Activated CD4-positive, alpha-beta T cell treated with anti-CD3 and anti-CD28 coated beads, Interleukin-2, amount 50 U/mL, for 1 hour (primary cell): ENCODE measurements around the gene MACROD2.
"Not testable (repeated sequence)": the region's sequence is repeated elsewhere in the genome, so short reads cannot be mapped to it uniquely, and the experiment has no call there.

Experiments
- DNase-seq: peaks from one replicate; pipeline ENCODE4 v3.0.0-alpha.2; 2020

The MACROD2 gene

DNA sequence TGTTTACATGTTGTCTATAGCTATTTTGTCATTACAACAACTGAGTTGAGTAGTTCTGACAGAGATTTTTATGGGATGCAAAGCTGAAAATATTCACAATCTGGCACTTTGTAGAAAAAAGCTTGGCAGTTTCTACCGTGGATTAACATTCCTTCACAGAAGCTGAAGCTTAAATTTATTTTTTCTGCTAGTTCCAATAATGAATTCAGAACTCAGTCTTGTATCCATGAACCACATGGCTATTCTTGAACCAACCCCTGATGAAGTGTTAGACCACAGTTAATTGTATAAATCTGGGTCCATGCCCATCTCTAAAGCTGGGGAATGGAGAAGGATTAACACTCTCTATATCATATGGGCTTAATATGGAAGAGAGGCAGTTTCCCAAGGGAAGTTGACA is 1085.9 kb downstream of the MACROD2 start:
- DNase-seq = no peak

- no peak for DNase-seq
These were observed 1096.2 kb downstream of the MACROD2 start for GRCh38 chr20:15091421-15092037.

GRCh38 chr20:15098351-15098750 is 1103.0 kb downstream of the MACROD2 start:
- no peak for DNase-seq

GRCh38 chr20:15099130-15099529 is 1103.8 kb downstream of the MACROD2 start:
- DNase-seq = no peak

GRCh38 chr20:15100506-15101160 is 1105.3 kb downstream of the MACROD2 start:
- DNase-seq = no peak

GRCh38 chr20:15107931-15108330 is 1112.6 kb downstream of the MACROD2 start:
- DNase-seq = no peak

- no peak for DNase-seq
These were observed 1114.2 kb downstream of the MACROD2 start for GRCh38 chr20:15109494-15109893.

- no peak for DNase-seq
These were observed 1116.3 kb downstream of the MACROD2 start for GRCh38 chr20:15111654-15112053.

- DNase-seq = no peak
These were observed 1117.9 kb downstream of the MACROD2 start for GRCh38 chr20:15113144-15113773.

DNA sequence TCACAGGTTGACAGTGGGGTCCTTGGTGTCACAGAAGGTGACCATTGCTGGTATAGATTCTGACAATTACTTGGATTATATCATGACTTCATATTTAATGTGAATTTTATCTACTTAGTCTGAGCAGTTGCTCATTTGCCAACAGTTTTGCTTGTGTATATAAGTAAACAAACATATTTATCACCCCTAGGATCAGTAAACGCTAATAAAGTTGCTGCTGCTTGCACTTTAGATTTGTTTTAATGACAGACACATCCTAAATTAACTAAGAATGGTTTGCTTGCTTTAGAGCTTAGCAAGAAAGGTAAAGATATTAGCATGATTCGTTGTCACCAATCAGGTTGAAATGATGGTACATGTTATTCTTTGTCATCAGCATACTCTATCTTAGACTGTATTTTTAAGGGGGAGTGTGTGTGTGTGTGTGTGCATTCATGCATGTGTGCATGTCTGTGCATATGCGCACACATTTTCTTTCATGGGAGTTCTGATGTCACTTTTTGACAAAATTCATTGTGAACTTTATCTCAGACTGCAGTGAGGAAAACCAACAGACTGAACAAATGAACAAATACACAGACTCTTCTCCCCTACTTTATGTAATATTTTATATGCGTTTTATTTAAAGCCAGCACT is 1124.7 kb downstream of the MACROD2 start:
- no peak for DNase-seq

GRCh38 chr20:15122613-15123012 is 1127.3 kb downstream of the MACROD2 start:
- DNase-seq = no peak

DNA sequence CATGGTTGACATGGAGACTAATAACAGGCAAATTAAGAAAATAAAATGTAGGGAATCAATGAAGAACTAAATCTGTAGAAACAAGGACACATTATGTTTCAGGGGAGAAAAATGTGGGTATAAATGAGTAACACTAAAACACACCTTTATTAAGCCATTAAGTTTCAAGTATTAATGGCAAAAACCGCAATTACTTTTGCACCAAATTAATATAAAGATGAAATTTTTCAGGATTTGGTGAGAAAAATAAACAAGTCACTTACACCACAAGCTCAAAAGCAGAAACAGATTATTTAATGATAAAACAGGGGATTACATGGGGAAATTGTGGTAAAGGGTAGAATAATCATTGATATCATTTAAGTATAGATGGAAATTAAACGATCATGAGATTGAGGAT is 1135.9 kb downstream of the MACROD2 start:
- DNase-seq = no peak

GRCh38 chr20:15138548-15139126 is 1143.3 kb downstream of the MACROD2 start:
- DNase-seq = no peak

DNA sequence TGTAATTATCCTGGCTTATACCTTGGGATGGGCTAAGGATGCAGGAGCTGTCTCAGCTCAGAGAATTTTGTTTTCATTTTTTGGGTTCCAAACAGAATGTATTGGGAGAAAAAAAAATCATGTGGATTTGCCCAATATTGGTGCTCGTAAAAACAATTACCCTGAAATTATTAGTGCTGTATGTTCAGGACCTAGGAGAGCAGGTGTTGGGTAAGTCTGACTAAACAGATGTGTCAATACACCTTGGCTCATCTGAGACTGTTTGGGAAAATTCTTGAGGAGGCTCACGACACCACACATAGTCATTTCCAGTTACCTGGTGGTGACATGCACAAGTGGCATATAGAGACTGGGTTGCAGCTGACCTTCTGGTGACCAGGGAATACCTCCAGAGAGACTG is 1144.2 kb downstream of the MACROD2 start:
- no peak for DNase-seq

GRCh38 chr20:15140286-15140685 is 1145.0 kb downstream of the MACROD2 start:
- DNase-seq = no peak

DNA sequence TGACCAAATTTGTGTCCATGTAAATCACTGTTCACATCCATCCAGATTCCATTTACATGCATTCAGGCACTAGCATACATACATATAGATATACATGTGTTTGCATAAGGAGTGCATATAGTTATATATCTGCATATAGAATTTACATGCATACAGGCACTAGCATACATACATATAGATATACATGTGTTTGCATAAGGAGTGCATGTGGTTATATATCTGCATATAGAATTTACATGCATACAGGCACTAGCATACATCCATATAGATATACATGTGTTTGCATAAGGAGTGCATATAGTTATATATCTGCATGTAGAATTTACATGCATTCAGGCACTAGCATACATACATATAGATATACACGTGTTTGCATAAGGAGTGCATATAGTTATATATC is 1145.6 kb downstream of the MACROD2 start:
- DNase-seq = not testable (repeated sequence)

DNA sequence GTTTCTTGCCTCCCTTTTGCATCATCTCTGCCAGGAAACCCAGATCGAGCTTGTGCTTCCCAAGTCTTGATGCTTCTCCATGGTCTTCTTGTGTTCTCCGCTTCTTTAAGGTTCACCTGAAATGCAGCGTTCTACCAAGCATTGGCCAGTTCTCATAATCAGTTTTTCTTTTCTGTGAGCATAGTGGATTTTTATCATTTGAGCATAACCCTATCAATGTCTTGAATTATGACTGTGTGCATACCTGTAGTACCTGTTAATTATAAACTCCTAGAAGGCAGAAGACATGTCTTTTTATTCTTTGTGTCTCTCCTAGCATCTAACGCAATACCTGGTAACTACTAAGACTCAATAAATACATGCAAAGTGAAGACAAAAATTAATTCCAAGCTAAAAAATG is 1146.5 kb downstream of the MACROD2 start:
- no peak for DNase-seq

DNA sequence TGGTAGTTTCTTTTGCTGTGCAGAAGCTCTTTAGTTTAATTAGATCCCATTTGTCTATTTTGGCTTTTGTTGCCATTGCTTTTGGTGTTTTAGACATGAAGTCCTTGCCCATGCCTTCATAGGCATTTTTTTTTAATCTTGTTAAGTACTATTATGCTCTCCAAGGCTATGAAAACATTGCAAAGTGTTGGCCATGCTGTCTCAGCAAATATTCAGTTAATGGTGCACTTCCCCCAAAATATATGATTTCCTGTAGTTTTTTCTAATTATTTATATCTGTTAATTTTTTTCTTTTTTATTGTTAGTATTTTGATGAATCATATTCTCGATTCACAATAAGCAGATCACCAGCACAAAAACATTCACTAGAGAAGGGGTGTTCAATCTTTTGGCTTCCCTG is 1148.2 kb downstream of the MACROD2 start:
- no peak for DNase-seq

DNA sequence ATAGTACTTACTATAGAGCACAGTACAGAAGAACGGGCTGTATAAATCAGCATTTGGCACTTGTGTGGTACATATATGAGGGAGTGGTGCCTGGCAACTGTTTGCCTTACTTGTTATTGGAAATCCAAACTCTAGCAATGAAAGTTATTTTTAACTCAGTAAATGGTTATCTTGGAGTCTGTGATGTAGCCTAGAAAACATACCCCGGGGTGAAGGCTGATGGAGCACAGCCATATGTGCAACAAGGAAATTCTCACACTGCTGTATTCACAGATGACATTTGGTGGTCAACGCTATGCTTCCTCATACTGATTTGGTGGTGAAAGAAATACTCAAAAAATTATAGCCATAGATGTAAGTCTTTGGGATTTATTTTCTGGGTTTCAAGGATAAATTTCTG is 1149.6 kb downstream of the MACROD2 start:
- no peak for DNase-seq

DNA sequence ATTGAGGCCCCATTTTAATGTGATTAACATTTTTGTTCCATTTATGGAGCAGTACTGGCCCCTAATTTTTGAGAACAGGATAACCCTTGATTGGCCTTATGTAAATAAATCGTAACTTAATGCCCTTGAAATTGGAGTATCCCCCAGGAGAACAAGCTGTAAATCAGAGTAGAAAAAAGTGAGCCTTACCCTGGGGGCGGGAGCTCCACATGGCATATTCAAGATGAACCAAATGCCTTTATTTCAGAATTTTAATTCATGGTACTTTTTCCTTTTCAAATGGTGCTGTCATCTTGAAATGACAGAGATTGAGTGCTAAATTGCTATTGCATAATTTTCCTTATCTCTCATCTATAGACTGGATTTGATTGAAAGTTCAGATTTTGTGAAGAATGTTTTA is 1151.6 kb downstream of the MACROD2 start:
- DNase-seq = no peak

DNA sequence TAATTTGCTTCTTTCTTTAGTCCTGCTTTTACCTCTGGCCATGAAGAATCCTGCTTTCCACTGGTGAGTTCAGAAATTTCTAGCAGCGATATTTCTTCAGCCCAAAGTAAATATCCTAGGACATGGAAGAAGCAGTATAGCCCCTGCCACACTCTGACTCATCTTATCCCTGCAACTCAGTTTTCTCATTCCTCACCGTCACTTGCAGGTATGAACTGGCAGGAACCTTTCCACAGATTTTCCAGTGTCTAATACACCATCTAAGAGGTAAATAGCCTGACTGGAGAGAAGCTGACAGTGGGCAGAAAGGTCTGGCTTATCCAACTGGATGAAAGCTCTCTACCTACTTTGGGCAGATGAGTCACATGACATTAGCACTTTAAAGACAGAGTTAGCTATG is 1158.8 kb downstream of the MACROD2 start:
- DNase-seq = no peak

DNA sequence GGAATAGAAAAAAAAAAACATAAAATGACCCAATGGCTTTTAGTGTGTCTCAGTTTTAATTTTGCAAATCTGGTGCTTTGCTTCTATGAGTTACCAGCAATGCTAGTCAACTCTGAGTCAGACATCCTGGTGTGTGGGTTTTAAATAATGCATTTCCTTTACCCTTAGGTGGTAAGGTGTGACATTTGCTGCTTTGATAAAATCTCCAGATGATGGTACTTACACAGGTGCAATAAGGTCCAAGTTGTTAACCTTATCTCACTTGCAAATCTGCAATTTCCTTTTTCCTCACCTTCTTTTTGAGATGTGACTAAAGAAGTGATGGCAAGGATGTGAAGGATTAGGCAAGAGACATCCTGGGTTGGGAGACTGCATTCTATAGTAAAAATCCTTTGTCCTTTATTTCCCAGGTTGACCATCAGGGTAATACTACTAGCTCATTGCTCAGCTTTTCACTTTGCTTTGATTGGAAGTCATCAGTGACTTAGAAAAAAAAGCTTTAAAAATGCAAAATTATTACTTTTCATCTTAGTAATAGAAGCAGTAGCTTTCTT is 1160.6 kb downstream of the MACROD2 start:
- DNase-seq = no peak

DNA sequence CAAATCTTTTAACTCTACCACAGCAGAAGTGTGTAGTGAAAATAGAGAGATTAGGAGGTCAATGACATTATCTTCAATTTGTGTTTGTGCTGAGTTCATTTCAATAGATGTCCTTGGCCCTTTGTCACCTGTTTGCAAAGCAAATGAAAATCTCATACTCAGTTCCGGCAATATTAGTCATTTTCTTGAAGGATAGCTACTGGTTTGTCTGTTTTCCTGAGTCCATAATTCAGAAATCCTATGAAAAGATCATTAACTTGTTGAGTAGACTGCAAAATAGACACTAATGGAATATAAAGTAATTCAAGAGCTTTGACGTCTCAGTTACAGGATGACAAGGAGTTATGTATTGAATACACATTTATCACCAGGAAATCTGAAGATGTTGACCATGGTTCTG is 1163.2 kb downstream of the MACROD2 start:
- DNase-seq = no peak
